ENCODE measurements around the gene SLC30A7. TPM values are rescaled to one million over a fixed set of nuclear protein-coding genes. Genes with fewer than 3 reads are reported as not detected.

The SLC30A7 gene
- total and polyA plus RNA-seq, 2 of the 13 experiments (the other 11 are each of a cell fraction or from before 2014, with no cell fraction given): 8.3 to 40.8 TPM

GRCh38 chr1:100905181-100905580, 9.3 kb downstream of the SLC30A7 start:
- ChIA-PET POLR2A (interaction anchor here (1.4 kb wide), 1 partner anchor 9 kb away, joined by 4 read pairs; the partner anchor contains the start of gene SLC30A7), CTCF (ENCODE audit: low intra/inter-chr PET ratio, low total read pairs) (no interaction called here)
- H3K9ac ChIP-seq (ENCODE audit: insufficient read depth, low read depth, low read length): no peak overlapping the region
- H3K79me2 ChIP-seq (ENCODE audit: insufficient read depth, low read length): peaks cover 10% of the 10 kb centered on the region
- no peak overlapping the region for H3K4me3 ChIP-seq (replicated peaks in 1 of 3; ENCODE audit: insufficient read depth in 1 of 3, low read depth in 2 of 3, low read length in 3 of 3)
- H3K36me3 ChIP-seq (replicated peaks in 1 of 2; ENCODE audit: control insufficient read depth in 1 of 2, insufficient read depth in 2 of 2, low read length in 2 of 2): peaks cover 0 to 33% of the 10 kb centered on the region in 2 experiments; a peak in 3 of 5 replicates
- in situ Hi-C loops (cut with HindIII; ENCODE audit: extremely low pct_ligation_motif_present, low pct_unique_long_range_greater_than_20kb) (no loop called here), intact Hi-C loops (cut with micrococcal nuclease; ENCODE audit: unreplicated experiment) (no loop called here)
- FAIRE-seq (no peak), DNase-seq (ENCODE audit: low spot score) (no peak), ATAC-seq (no peak)
- 94% methylated on average over 3 of the region's 3 CpGs for WGBS (ENCODE audit: low lambda C conversion rate)
- no peak overlapping the region for H3K4me2 ChIP-seq (ENCODE audit: low read depth, low read length)
- no peaks in the 10 kb centered on the region for H4K20me1 ChIP-seq (ENCODE audit: insufficient read depth, low read length)
- H3K27ac ChIP-seq (ENCODE audit: extremely low read length, insufficient read depth, low read length): no peak overlapping the region
- TF ChIP-seq E2F2 (CRISPR knock-in tag; IDR thresholded peaks at IDR 0.05; ENCODE audit: borderline replicate concordance): no peak
- TF ChIP-seq ZNF33B (CRISPR knock-in tag; IDR thresholded peaks at IDR 0.05): no peak
- no peaks in the 10 kb centered on the region for H3K27me3 ChIP-seq (ENCODE audit: control insufficient read depth in 1 of 2, insufficient read depth in 2 of 2, low read length in 2 of 2)
- H3K4me1 ChIP-seq (ENCODE audit: insufficient read depth, low read length): peaks cover 12% of the 10 kb centered on the region
- no peak overlapping the region for H2AFZ ChIP-seq (ENCODE audit: low read length)
- no peaks in the 10 kb centered on the region for H3K9me3 ChIP-seq (ENCODE audit: low read length)
- BruUV-seq (replicated peaks): no TSS peak

- H3K4me3 ChIP-seq (replicated peaks in 1 of 3; ENCODE audit: insufficient read depth in 1 of 3, low read depth in 2 of 3, low read length in 3 of 3): no peak overlapping the region
- ChIA-PET POLR2A (no interaction called here), CTCF (ENCODE audit: low intra/inter-chr PET ratio, low total read pairs) (no interaction called here)
- H2AFZ ChIP-seq (ENCODE audit: low read length): no peak overlapping the region
- FAIRE-seq (no peak), ATAC-seq (no peak), DNase-seq (ENCODE audit: low spot score) (no peak)
- no peak overlapping the region for H3K4me2 ChIP-seq (ENCODE audit: low read depth, low read length)
- TF ChIP-seq ATF7-NPFF (CRISPR knock-in tag; IDR thresholded peaks at IDR 0.05; ENCODE audit: low read depth) (no peak), NR2C2 (CRISPR knock-in tag; IDR thresholded peaks at IDR 0.05; ENCODE audit: borderline replicate concordance) (no peak), RCOR2 (CRISPR knock-in tag; IDR thresholded peaks at IDR 0.05) (no peak), MYNN (CRISPR knock-in tag; IDR thresholded peaks at IDR 0.05; ENCODE audit: low read depth) (no peak), CTCF (CRISPR knock-in tag; IDR thresholded peaks at IDR 0.05) (no peak), ZMYM2 (CRISPR knock-in tag; IDR thresholded peaks at IDR 0.05) (no peak), HMG20A (CRISPR knock-in tag; IDR thresholded peaks at IDR 0.05; ENCODE audit: borderline replicate concordance) (no peak), ZFP1 (CRISPR knock-in tag; IDR thresholded peaks at IDR 0.05) (no peak), YEATS4 (CRISPR knock-in tag; IDR thresholded peaks at IDR 0.05; ENCODE audit: borderline replicate concordance) (no peak), YY1 (IDR thresholded peaks at IDR 0.05; ENCODE audit: insufficient read depth, insufficient replicate concordance, low read depth, low read length) (no peak), TIGD3 (CRISPR knock-in tag; IDR thresholded peaks at IDR 0.05; ENCODE audit: borderline replicate concordance) (no peak), KDM4B (CRISPR knock-in tag; IDR thresholded peaks at IDR 0.05) (no peak)
- in situ Hi-C loops (cut with HindIII; ENCODE audit: extremely low pct_ligation_motif_present, low pct_unique_long_range_greater_than_20kb) (no loop called here), intact Hi-C loops (cut with micrococcal nuclease; ENCODE audit: unreplicated experiment) (no loop called here)
- peaks cover 10% of the 10 kb centered on the region for H3K79me2 ChIP-seq (ENCODE audit: insufficient read depth, low read length)
- H3K36me3 ChIP-seq (replicated peaks in 1 of 2; ENCODE audit: control insufficient read depth in 1 of 2, insufficient read depth in 2 of 2, low read length in 2 of 2): peaks cover 1 to 43% of the 10 kb centered on the region in 2 experiments; a peak in 3 of 5 replicates
- 92% methylated on average over 1 of the region's 1 CpG for WGBS (ENCODE audit: low lambda C conversion rate)
- H3K9me3 ChIP-seq (ENCODE audit: low read length): no peaks in the 10 kb centered on the region
- H4K20me1 ChIP-seq (ENCODE audit: insufficient read depth, low read length): no peaks in the 10 kb centered on the region
- no peaks in the 10 kb centered on the region for H3K27me3 ChIP-seq (ENCODE audit: control insufficient read depth in 1 of 2, insufficient read depth in 2 of 2, low read length in 2 of 2)
- H3K4me1 ChIP-seq (ENCODE audit: insufficient read depth, low read length): peaks cover 11% of the 10 kb centered on the region
- BruUV-seq (replicated peaks): no TSS peak
- no peak overlapping the region for H3K9ac ChIP-seq (ENCODE audit: insufficient read depth, low read depth, low read length)
- H3K27ac ChIP-seq (ENCODE audit: extremely low read length, insufficient read depth, low read length): no peak overlapping the region
Measured at GRCh38 chr1:100907887-100908286, 12.0 kb downstream of the SLC30A7 start.
